Activated CD8-positive, alpha-beta memory T cell treated with anti-CD3 and anti-CD28 coated beads for 4 hours (primary cell): ENCODE measurements around the gene PDE4D.

ENCODE experiments used
- DNase-seq, 2 donors: peaks; one replicate each; pipeline ENCODE4 v3.0.0-alpha.2; 2020; ENCODE audit warnings: low read depth in 2 of 2

Gene PDE4D

GRCh38 chr5:59178071-59178470, 715.5 kb downstream of the PDE4D start:
- no peak for DNase-seq

DNA sequence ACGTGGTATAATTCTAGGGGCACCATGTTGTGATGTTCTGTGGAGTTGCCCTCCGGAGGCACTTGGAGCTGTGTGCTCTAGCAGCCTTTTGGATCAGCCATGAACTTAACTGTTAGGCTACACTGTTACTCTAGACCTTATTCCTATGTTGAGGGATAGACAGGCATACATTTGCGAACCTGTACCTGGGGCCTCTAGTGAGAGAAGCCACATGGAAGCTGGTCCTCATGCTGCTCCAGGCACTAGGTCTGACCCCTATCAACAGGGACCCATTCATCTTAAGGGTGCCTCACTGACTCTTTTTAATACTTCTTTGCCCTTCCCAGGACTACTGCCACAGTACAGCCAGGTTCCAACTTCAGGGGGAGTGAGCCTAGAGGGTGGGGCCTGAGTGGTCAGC, 715.9 kb downstream of the PDE4D start:
- no peak for DNase-seq

DNA sequence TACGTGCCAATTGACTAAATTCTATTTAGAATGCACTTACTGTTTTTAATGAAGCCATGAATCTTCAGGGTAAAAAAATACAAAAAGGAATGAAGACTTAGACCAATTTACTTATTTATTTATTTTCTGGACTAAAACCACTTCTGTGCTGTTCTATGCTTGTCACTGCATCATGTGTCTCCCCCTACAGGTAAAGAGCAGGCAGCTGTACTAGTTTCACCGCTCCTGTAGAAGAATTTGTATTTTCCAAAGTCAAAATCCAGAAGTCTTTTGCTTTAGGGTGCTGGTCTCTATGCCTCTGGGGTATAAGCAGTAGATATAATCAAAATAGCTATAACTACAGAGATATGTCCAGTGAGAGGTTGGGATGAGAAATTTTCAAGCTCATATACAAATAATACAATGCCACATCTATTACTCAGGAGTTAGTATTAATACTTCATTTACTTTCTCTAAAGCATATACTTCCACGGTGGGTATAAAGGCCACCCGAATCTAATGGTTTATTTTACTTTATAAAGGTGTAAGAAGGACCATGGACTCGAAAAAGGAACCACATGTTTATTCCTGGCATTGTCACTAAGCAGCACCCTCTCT, 719.2 kb downstream of the PDE4D start:
- DNase-seq: peak in 1 of 2 donors; percentile 7

GRCh38 chr5:59173578-59173977, 719.9 kb downstream of the PDE4D start:
- no peak for DNase-seq

DNA sequence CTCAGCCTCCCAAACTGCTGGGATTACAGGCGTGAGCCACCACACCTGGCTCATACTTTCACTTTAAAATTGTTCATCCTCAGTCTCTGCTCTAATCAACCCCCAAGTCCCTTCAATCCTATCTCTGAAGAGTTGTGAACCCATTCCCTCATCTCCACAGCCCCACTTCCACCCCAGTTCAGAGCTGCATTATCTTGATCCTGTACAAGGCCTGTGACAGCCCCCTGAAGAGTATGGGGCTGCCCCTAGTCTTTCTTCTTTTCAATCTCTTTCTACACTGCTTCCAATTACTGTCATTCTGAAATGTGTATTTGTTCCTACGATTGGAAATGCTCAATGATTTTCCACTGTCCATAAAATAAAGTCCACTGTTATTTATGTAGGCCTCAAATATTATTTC, 722.4 kb downstream of the PDE4D start:
- DNase-seq: no peak

DNA sequence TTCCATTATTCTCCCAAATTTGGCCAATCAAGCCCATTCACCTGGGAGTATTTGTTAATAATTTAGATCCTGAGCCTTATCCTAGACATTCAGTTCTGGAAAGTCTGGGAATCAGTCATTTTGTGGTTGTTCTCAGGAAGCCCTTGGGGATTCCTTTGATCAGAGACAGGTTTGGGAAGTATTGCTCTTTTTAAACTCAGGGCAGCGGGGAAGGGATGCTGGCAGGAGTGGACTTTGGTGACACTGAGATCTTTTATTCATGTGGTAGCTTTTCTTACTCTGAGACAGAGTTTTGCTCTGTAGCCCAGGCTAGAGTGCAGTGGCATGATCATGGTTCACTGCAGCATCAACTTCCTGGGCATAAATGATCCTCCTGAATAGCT, 723.8 kb downstream of the PDE4D start:
- no peak for DNase-seq

DNA sequence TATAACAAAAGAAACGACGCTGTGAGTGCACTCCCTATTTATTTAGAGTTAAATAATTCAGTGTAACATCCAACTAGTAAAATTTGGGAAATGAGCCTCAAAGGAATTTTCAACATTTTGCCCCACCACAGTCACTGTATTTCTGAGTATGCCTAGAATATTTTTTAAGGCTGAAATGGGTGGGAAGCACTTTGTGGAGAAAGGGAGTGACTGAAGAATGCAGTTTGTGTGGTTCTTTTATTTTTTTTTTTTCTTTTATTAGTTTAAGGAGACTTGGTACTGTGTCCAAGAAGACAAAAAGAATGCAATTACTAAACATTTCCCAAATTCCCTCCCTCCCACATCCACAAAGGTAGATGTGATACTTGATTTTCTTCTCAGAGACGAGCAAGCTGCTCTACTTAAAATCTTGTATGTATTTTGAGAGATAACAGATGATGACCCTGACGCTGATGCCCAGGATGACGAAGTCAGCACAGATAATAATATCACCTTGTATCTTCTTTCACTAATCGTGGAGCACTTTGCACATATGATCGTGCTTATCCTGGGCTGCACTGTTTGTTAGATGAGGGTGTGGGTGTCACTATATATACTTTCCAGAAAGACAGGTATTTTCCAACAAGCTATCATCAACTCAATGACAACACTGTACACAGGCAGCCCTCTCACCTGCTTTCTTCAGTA, 724.3 kb downstream of the PDE4D start:
- DNase-seq: no peak

- DNase-seq: no peak
These were observed 725.5 kb downstream of the PDE4D start for GRCh38 chr5:59168067-59168466.

GRCh38 chr5:59164041-59164830, 729.3 kb downstream of the PDE4D start:
- DNase-seq: no peak

DNA sequence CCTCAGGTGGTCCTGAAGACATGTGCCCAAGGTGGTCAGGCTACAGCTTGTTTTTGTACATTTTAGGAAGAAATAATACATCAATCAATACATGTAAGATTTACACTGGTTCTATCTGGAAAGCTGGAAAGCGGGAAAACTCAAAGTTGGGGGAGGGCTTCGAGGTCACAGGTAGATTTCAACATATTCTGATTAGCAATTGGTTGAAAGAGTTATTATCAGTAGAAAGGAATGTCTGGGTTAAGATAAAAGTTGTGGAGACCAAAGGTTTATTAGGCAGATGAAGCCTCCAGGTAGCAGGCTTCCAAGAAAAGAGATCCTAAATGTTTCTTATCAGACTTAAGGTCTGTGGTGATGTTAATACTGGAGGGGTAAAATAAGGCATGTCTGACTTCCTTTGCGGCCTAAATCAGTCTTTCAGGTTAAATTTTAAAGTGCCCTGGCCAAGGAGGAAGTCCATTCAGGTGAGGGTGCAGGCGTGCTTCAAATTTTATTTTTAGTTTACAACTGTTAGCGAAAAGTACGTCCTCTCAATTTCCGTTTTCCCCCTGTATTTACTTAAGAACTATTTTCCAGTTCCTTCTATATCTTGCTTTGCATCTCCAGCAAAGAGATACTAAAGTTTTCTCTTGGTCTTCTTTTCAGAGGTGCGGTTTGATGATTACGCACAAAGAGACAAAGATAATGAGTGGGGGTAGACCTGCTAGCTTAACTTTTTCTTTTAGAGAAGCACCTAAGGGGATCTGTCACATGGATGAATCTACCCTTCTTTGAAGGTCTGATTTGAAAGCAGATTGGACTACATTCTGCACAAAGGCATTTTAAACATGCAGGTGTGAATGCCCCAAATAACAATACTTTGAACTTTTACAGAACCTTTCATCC, 732.1 kb downstream of the PDE4D start:
- DNase-seq: no peak

DNA sequence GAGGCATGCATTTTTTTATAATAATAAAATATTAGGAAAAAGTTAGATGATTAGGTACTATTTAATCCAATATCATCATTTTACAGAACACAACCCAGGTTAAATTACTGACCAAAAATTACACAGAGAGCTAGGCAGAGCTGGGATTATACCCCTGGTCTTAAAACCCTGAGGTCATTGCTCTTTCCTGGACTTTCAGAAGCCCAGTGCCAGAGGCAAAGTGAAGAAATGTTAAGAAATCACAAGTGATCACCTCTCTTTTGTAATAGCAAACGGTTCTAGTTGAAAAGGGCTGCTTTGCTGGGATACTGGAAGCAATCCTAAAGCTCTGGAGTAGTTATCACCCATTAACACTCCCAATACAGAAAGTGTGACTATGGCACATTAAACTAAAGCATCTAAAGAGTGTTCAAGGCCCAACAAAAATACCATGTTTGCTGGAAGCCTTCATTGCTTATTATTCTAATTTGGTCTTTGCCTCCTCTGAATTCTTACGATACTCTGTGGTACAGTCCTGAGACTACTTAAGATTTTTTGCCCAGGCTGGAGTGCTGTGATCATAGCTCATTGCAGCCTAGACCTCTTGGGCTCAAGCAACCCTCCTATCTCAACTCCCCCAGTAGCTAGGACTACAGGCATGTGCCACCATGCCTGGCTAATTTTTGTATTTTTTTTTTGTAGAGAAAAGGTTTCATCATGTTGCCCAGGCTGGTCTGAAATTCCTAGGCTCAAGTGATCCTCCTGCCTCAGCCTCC, 734.7 kb downstream of the PDE4D start:
- no peak for DNase-seq

GRCh38 chr5:59158165-59158564, 735.4 kb downstream of the PDE4D start:
- no peak for DNase-seq

DNA sequence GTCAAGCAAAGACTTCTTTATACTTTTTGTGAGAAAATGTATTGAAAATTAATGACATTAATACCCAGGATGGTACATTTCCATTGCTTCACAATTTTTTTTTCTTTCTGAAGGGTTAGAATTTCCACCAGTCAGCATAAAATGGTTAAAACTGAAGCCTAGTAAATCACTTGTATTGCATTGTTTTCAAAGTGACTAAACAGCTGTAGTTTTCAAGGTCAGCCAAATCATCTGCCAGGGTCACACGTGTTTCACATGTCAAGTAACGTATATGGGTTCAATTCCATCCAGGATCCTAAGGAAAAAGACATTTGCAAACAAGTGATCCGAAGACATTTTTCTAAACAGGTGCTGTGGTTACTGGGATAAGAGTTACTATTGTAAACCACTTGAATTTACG, 736.5 kb downstream of the PDE4D start:
- no peak for DNase-seq

DNA sequence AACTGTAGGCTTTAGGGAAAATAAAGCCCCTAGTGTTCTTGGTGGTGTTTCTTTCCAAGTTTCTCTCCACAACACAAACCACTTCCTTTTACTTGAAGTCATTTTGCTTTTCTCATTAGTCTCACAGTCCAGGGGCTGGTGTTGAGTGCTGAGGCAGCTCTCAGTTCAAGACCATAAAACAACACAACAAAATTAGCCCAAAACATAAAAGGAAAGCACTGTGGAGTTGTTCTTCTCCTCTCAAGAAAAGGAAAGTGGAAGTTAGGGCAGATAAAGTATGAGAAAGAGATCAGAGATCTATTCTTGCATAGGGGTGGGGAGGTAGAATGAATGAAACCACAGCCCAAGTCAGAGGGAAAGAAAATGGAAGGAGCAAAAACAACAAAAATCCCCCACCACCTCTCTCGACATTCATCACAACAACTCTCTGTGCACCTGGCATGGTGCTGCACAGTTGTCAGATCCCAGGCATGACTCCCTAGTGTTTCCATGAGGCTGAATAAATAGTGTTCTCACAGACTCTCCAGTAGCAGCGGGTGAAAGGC, 740.8 kb downstream of the PDE4D start:
- DNase-seq: no peak

GRCh38 chr5:59151162-59151889, 742.2 kb downstream of the PDE4D start:
- no peak for DNase-seq

- no peak for DNase-seq
These were observed 743.7 kb downstream of the PDE4D start for GRCh38 chr5:59149827-59150226.

DNA sequence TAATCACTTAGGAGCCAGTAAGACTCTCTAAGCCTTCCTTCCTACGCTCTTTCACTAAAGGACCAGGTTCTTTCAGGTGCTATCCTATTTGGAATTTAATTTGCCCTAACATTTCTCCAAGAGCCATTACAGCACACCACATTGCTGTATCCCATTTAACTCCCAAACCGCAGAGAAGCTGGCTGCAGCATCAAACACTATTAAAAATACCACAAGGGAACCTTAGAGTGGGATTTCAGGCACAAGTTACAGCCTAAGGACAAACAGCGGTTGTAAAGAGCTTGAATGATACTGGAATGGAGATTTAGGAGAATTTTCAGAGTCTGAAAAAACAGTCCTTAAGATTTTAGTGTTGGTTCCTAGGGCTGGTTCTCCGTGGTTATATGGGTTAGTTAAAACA, 744.3 kb downstream of the PDE4D start:
- no peak for DNase-seq

- DNase-seq: no peak
These were observed 746.8 kb downstream of the PDE4D start for GRCh38 chr5:59146729-59147128.

DNA sequence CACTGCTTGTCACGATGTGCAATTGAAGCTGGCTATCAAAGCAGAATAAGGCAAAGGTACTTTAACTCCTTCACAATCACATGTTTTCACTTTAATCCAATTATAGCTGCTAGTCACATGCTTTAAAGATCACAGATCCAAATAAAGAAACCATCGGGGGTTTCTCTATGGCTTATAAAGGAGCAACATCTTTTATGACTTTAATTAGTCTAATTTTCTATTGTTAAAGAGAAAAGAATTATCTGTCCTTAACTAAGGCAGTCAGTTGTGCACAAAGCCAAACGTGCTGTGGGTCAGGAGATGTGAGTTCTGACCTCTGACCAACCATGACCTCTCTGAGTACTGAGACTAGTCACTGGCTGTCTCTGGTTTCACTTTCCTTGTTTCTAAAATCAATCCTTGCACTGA, 749.6 kb downstream of the PDE4D start:
- DNase-seq: no peak

- DNase-seq: no peak
These were observed 750.6 kb downstream of the PDE4D start for GRCh38 chr5:59142927-59143326.
